Astrocyte (in vitro differentiated cells and primary cell): ENCODE results near the gene DNAJC12.

ENCODE experiments used
- EZH2 ChIP-seq: IDR thresholded peaks from 2 replicates; pipeline ENCODE4 v1.6.1; 2012; ENCODE audit warnings: mild to moderate bottlenecking, low read length, inconsistent platforms; ENCODE audit not compliant: insufficient read depth
- TF ChIP-seq, protein P1 (sequence below): IDR thresholded peaks from 2 replicates; pipeline ENCODE4 v1.5.1; 2011; ENCODE audit warnings: low read depth, mild to moderate bottlenecking, inconsistent platforms, low read length, moderate library complexity; ENCODE audit not compliant: insufficient read depth

DNA sequence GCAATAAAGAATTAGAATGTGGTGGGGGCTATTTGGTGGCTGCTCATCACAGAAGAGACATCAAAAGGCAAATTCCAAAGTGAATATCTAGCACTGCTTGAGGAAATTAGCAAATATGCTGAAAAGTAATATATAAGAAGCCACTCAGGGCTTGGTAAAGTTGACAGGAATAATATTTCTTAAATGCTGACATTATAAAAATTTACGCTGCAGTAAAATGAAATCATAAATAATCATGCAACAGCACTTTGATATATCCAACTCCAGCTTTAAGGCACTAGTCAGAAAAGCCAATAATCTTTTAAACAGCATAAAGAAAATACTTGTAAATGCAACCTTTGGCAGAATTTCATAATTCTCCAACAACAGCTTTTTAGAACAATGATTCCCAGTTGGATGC, 36.9 kb downstream of the DNAJC12 start:
- TF ChIP-seq, protein P1, sequence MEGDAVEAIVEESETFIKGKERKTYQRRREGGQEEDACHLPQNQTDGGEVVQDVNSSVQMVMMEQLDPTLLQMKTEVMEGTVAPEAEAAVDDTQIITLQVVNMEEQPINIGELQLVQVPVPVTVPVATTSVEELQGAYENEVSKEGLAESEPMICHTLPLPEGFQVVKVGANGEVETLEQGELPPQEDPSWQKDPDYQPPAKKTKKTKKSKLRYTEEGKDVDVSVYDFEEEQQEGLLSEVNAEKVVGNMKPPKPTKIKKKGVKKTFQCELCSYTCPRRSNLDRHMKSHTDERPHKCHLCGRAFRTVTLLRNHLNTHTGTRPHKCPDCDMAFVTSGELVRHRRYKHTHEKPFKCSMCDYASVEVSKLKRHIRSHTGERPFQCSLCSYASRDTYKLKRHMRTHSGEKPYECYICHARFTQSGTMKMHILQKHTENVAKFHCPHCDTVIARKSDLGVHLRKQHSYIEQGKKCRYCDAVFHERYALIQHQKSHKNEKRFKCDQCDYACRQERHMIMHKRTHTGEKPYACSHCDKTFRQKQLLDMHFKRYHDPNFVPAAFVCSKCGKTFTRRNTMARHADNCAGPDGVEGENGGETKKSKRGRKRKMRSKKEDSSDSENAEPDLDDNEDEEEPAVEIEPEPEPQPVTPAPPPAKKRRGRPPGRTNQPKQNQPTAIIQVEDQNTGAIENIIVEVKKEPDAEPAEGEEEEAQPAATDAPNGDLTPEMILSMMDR, result no peak
- no peak for TF ChIP-seq EZH2
